IMR-90 (cell line): Measurements from ENCODE around the gene GPN1. TPM values are rescaled to one million over a fixed set of nuclear protein-coding genes. Genes with fewer than 3 reads are reported as not detected.

Source experiments
- ATAC-seq: fragments of 200-7000 bp; cut with Tn5 transposase; 2 replicates; pipeline ENCODE4 v1.9.1; 2020; ENCODE audit warnings: low read depth, mild to moderate bottlenecking, moderate library complexity
- BruUV-seq: library from RNA; stranded (reverse); fragments of 400-500 nt; replicated peaks from 2 replicates; lab custom pipeline; 2021; lab: Mats Ljungman, UMichigan
- CTCF ChIA-PET: fragments of 300-600 bp; formaldehyde crosslinking; extraction: SDS; loops from one replicate; lab custom pipeline; 2021; ENCODE audit warnings: antibody characterized with exemption; lab: Yijun Ruan, JAX
- POLR2A ChIA-PET: fragments of 300-600 bp; sonication (Branson Sonifier 250); formaldehyde crosslinking; loops from one replicate; lab custom pipeline; 2022; ENCODE audit warnings: antibody characterized with exemption; ENCODE audit not compliant: unreplicated experiment; lab: Charles Lee
- DNase-seq: peaks from one replicate; pipeline ENCODE4 v3.0.0; 2013
- H2AFZ ChIP-seq: replicated peaks from 2 replicates; pipeline ENCODE3; 2013; ENCODE audit warnings: low read length, mild to moderate bottlenecking; ENCODE audit not compliant: poor library complexity
- H2AK5ac ChIP-seq: 2 replicates; pipeline ENCODE4 v1.6.1; 2013; ENCODE audit warnings: low read depth, low read length, inconsistent platforms
- H2AK9ac ChIP-seq: replicated peaks from 2 replicates; pipeline ENCODE3; 2013; ENCODE audit warnings: mild to moderate bottlenecking, low read depth, low read length, moderate library complexity; ENCODE audit not compliant: poor library complexity
- H2BK120ac ChIP-seq: 2 replicates; pipeline ENCODE4 v1.6.1; 2013; ENCODE audit warnings: low read depth, low read length, inconsistent platforms
- H2BK15ac ChIP-seq: 3 replicates; pipeline ENCODE4 v1.6.1; 2013; ENCODE audit warnings: low read depth, low read length, inconsistent platforms
- H2BK20ac ChIP-seq: 2 replicates; pipeline ENCODE4 v1.6.1; 2013; ENCODE audit warnings: low read depth, mild to moderate bottlenecking, inconsistent platforms, low read length, moderate library complexity
- H2BK5ac ChIP-seq: 2 replicates; pipeline ENCODE4 v1.6.1; 2013; ENCODE audit warnings: mild to moderate bottlenecking, low read depth, low read length, inconsistent platforms; ENCODE audit not compliant: poor library complexity, severe bottlenecking
- H3K14ac ChIP-seq: replicated peaks from 2 replicates; pipeline ENCODE4 v1.6.1; 2013; ENCODE audit warnings: low read depth, low read length, inconsistent platforms
- H3K18ac ChIP-seq: 2 replicates; pipeline ENCODE4 v1.6.1; 2013; ENCODE audit warnings: low read depth, low read length, control low read depth
- H3K23ac ChIP-seq: 2 replicates; pipeline ENCODE4 v1.6.1; 2013; ENCODE audit warnings: low read depth, low read length, inconsistent platforms
- H3K27ac ChIP-seq: 2 replicates; pipeline ENCODE4 v1.5.1; 2013; ENCODE audit warnings: mild to moderate bottlenecking, control low read depth, low read length; ENCODE audit not compliant: insufficient read depth
- H3K27me3 ChIP-seq: 2 replicates; pipeline ENCODE4 v1.6.1; 2013; ENCODE audit warnings: low read length; ENCODE audit not compliant: control insufficient read depth, insufficient read depth
- H3K36me3 ChIP-seq: 2 replicates; pipeline ENCODE4 v1.6.1; 2013; ENCODE audit warnings: low read length, mixed read lengths; ENCODE audit not compliant: control insufficient read depth, insufficient read depth
- H3K4ac ChIP-seq: 2 replicates; pipeline ENCODE4 v1.6.1; 2013; ENCODE audit warnings: low read depth, low read length, inconsistent platforms
- H3K4me1 ChIP-seq: 2 replicates; pipeline ENCODE4 v1.6.1; 2013; ENCODE audit warnings: low read length, mixed read lengths; ENCODE audit not compliant: control insufficient read depth, insufficient read depth
- H3K4me2 ChIP-seq: 2 replicates; pipeline ENCODE4 v1.6.1; 2013; ENCODE audit warnings: low read depth, mild to moderate bottlenecking, control low read depth, low read length, moderate library complexity
- H3K4me3 ChIP-seq: 2 replicates; pipeline ENCODE4 v1.5.1; 2013; ENCODE audit warnings: low read depth, mild to moderate bottlenecking, control low read depth, low read length, moderate library complexity; ENCODE audit not compliant: insufficient read depth
- H3K56ac ChIP-seq: 2 replicates; pipeline ENCODE4 v1.6.1; 2013; ENCODE audit warnings: low read length, inconsistent platforms; ENCODE audit not compliant: insufficient read depth; ENCODE audit errors: extremely low read depth
- H3K79me1 ChIP-seq, 2 experiments: 2 replicates each; pipeline ENCODE4 v1.6.1; 2013; ENCODE audit warnings: low read length in 2 of 2, inconsistent platforms in 1 of 2, low read depth in 1 of 2
- H3K9ac ChIP-seq: 2 replicates; pipeline ENCODE4 v1.6.1; 2013; ENCODE audit warnings: low read depth, low read length, control low read depth
- H3K9me1 ChIP-seq: 2 replicates; pipeline ENCODE4 v1.6.1; 2013; ENCODE audit warnings: low read length, inconsistent platforms; ENCODE audit not compliant: insufficient read depth
- H3K9me3 ChIP-seq: 2 replicates; pipeline ENCODE4 v1.6.1; 2013; ENCODE audit warnings: low read length; ENCODE audit not compliant: control insufficient read depth, insufficient read depth
- H4K20me1 ChIP-seq: 2 replicates; pipeline ENCODE4 v1.6.1; 2013; ENCODE audit warnings: low read length, inconsistent platforms; ENCODE audit not compliant: insufficient read depth
- H4K5ac ChIP-seq: 2 replicates; pipeline ENCODE4 v1.6.1; 2013; ENCODE audit warnings: mild to moderate bottlenecking, low read depth, low read length, control low read depth
- H4K8ac ChIP-seq, 2 experiments: 2 replicates each; pipeline ENCODE4 v1.6.1; 2013; ENCODE audit warnings: low read depth in 2 of 2, low read length in 2 of 2, control low read depth in 1 of 2, inconsistent platforms in 1 of 2
- H4K91ac ChIP-seq: 2 replicates; pipeline ENCODE4 v1.6.1; 2013; ENCODE audit warnings: low read depth, low read length, inconsistent platforms; ENCODE audit not compliant: insufficient read depth
- BHLHE40 ChIP-seq: fragments of 150-350 bp; IDR thresholded peaks from 2 replicates; pipeline ENCODE4 v1.6.1; 2016; ENCODE audit warnings: mild to moderate bottlenecking, low read depth, low read length
- CEBPB ChIP-seq: IDR thresholded peaks from 2 replicates; pipeline ENCODE4 v1.6.1; 2012; ENCODE audit warnings: low read depth, low read length, improper control_type of control experiment
- CHD1 ChIP-seq: IDR thresholded peaks from 2 replicates; pipeline ENCODE4 v1.6.1; 2012; ENCODE audit warnings: low read depth, low read length, improper control_type of control experiment
- CTCF ChIP-seq: conservative IDR thresholded peaks from 2 replicates; pipeline ENCODE4 v1.5.1; 2012; ENCODE audit warnings: mild to moderate bottlenecking, low read depth, low read length, improper control_type of control experiment
- ELK1 ChIP-seq: fragments of 150-350 bp; IDR thresholded peaks from 2 replicates; pipeline ENCODE4 v1.6.1; 2016; ENCODE audit warnings: low read depth, mild to moderate bottlenecking, low read length, moderate library complexity, borderline replicate concordance
- FOS ChIP-seq: fragments of 150-350 bp; IDR thresholded peaks from 2 replicates; pipeline ENCODE4 v1.6.1; 2016; ENCODE audit warnings: low read depth, low read length
- MAFK ChIP-seq: IDR thresholded peaks from 2 replicates; pipeline ENCODE4 v1.6.1; 2012; ENCODE audit warnings: low read depth, low read length, improper control_type of control experiment
- MAZ ChIP-seq: IDR thresholded peaks from 2 replicates; pipeline ENCODE4 v1.6.1; 2012; ENCODE audit warnings: low read depth, mild to moderate bottlenecking, low read length, improper control_type of control experiment, moderate library complexity, borderline replicate concordance
- MXI1 ChIP-seq: IDR thresholded peaks from 2 replicates; pipeline ENCODE4 v1.6.1; 2012; ENCODE audit warnings: low read depth, mild to moderate bottlenecking, low read length, moderate library complexity, borderline replicate concordance
- NFE2L2 ChIP-seq: fragments of 150-350 bp; IDR thresholded peaks from 2 replicates; pipeline ENCODE4 v1.6.1; 2016; ENCODE audit warnings: low read depth, mild to moderate bottlenecking, low read length
- POLR2A ChIP-seq: IDR thresholded peaks from 2 replicates; pipeline ENCODE4 v1.6.1; 2012; ENCODE audit warnings: mild to moderate bottlenecking, low read depth, low read length
- RAD21 ChIP-seq: IDR thresholded peaks from 2 replicates; pipeline ENCODE4 v1.6.1; 2012; ENCODE audit warnings: low read length, improper control_type of control experiment
- RCOR1 ChIP-seq: IDR thresholded peaks from 2 replicates; pipeline ENCODE4 v1.6.1; 2012; ENCODE audit warnings: mild to moderate bottlenecking, low read length, improper control_type of control experiment; ENCODE audit not compliant: insufficient replicate concordance
- RFX5 ChIP-seq: IDR thresholded peaks from 2 replicates; pipeline ENCODE4 v1.8.0; 2012; ENCODE audit warnings: low read depth, mild to moderate bottlenecking, low read length, moderate library complexity
- SMC3 ChIP-seq: fragments of 150-350 bp; IDR thresholded peaks from 2 replicates; pipeline ENCODE4 v1.6.1; 2016; ENCODE audit warnings: low read depth, mild to moderate bottlenecking, antibody characterized with exemption, low read length, moderate library complexity
- dilution Hi-C: fragments of 300-500 bp; cut with HindIII; formaldehyde crosslinking; loops from one replicate; pipeline ENCODE4 v1.14.3; 2018; ENCODE audit warnings: low sequenced_read_pairs; ENCODE audit not compliant: unreplicated experiment
- in situ Hi-C: fragments of 300-500 bp; cut with MboI; formaldehyde crosslinking; loops from 3 replicates; pipeline ENCODE4 v1.14.3; 2019; ENCODE audit warnings: low sequenced_read_pairs, inconsistent platforms, mixed read lengths
- intact Hi-C: fragments of 100-400 bp; cut with micrococcal nuclease; formaldehyde crosslinking; loops from 2 replicates; pipeline ENCODE4 v1.10.0; 2022
- polyA plus RNA-seq, 3 experiments: library from polyadenylated mRNA; depleted of rRNA; stranded (reverse); fragments of >200 nt; gene quantifications; 2 replicates each; pipeline ENCODE4 v1.2.3, GENCODE V29; 2012; ENCODE audit warnings: low replicate concordance in 1 of 3
- total RNA-seq: library from RNA; depleted of rRNA; stranded (reverse); fragments of >200 nt; gene quantifications from 2 replicates; pipeline ENCODE4 v1.2.3, GENCODE V29; 2012
- TF ChIP-seq, protein P1 (sequence below): fragments of 150-350 bp; IDR thresholded peaks from 2 replicates; pipeline ENCODE4 v1.6.1; 2017; ENCODE audit warnings: mild to moderate bottlenecking, antibody characterized with exemption, low read length, low read depth

Gene GPN1
- total and polyA plus RNA-seq, 2 of the 4 experiments (the other 2 are of a cell fraction), result 37.8 to 63.8 TPM

DNA sequence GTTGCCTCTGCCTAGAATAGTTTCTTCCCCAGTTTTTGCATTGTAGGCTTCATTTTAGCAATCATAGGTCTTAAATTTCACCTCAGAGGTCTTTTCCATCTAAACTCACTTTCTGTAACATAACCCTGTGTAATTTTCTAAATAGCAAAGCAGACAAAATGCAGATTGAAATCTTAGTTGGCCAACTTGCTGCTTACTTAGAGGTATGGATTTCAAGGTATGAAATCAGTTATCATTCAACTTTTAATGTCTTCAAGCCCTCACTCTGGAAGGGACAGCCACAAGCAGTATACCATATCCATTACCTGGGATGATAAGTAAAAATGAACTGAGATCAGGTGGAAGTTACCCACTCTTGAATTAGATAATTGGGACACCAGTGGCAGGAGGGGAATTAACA lies 3.9 kb upstream of the GPN1 start:
- ChIA-PET POLR2A (no interaction called here), CTCF (no interaction called here)
- Histone ChIP-seq H3K9me1 (peaks cover 8% of the 10 kb centered on the region), H3K36me3 (peaks cover 15% of the 10 kb centered on the region), H3K79me1 (peaks cover 12 to 25% of the 10 kb centered on the region in 2 experiments), H4K20me1 (no peaks in the 10 kb centered on the region), H3K4me1 (peaks cover 14% of the 10 kb centered on the region), H3K4ac (no peak overlapping the region), H2AFZ (no peak overlapping the region), H3K9ac (no peak overlapping the region), H2BK5ac (no peak overlapping the region), H3K4me3 (no peak overlapping the region), H4K5ac (no peak overlapping the region), H2BK20ac (no peak overlapping the region), H3K9me3 (no peaks in the 10 kb centered on the region), H3K27me3 (no peaks in the 10 kb centered on the region), H2BK15ac (no peak overlapping the region), H4K91ac (no peak overlapping the region), H2AK9ac (no peak overlapping the region), H4K8ac (no peak overlapping the region), H3K4me2 (no peak overlapping the region), H3K27ac (no peak overlapping the region), H3K18ac (no peak overlapping the region), H3K56ac (no peak overlapping the region), H2AK5ac (no peak overlapping the region), H2BK120ac (no peak overlapping the region), H3K14ac (no peak overlapping the region), H3K23ac (no peak overlapping the region)
- dilution Hi-C loops, result no loop called here
- in situ Hi-C loops, result no loop called here
- intact Hi-C loops, result loop anchor here (10.0 kb wide), 1 partner anchor 220 kb away; the partner anchor contains the start of gene PPM1G
- no peak for TF ChIP-seq RCOR1
- TF ChIP-seq BHLHE40, result no peak
- TF ChIP-seq RFX5, result no peak
- no peak for TF ChIP-seq MAZ
- TF ChIP-seq FOS, result no peak
- no peak for TF ChIP-seq SMC3
- TF ChIP-seq CEBPB, result no peak
- no peak for TF ChIP-seq MAFK
- TF ChIP-seq CTCF, result no peak
- TF ChIP-seq, protein P1, sequence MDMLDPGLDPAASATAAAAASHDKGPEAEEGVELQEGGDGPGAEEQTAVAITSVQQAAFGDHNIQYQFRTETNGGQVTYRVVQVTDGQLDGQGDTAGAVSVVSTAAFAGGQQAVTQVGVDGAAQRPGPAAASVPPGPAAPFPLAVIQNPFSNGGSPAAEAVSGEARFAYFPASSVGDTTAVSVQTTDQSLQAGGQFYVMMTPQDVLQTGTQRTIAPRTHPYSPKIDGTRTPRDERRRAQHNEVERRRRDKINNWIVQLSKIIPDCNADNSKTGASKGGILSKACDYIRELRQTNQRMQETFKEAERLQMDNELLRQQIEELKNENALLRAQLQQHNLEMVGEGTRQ, result no peak
- TF ChIP-seq POLR2A, result no peak
- TF ChIP-seq CHD1, result no peak
- no peak for TF ChIP-seq MXI1
- TF ChIP-seq RAD21, result no peak
- TF ChIP-seq NFE2L2, result no peak
- no peak for TF ChIP-seq ELK1
- DNase-seq, result no peak
- no peak for ATAC-seq
- no TSS peak for BruUV-seq
